ENCODE measurements around the gene MRPS35.

- TF ChIP-seq POLR2AphosphoS5 (IDR thresholded peaks at IDR 0.05; ENCODE audit: borderline replicate concordance, low read depth, low read length) (no peak), EZH2 (IDR thresholded peaks at IDR 0.05) (no peak)
These were observed 17.2 kb upstream of the MRPS35 start for GRCh38 chr12:27693403-27693802.
